AG04449 (cell line): ENCODE measurements around the gene GJB5.

ENCODE experiments used
- CTCF ChIA-PET: fragments of 350-600 bp; formaldehyde crosslinking; extraction: SDS; loops from one replicate; lab custom pipeline; 2021; ENCODE audit warnings: antibody characterized with exemption; lab: Yijun Ruan, JAX
- POLR2A ChIA-PET: fragments of 400-600, 350-600 bp; formaldehyde crosslinking; extraction: SDS; loops from one replicate; lab custom pipeline; 2020; ENCODE audit warnings: antibody characterized with exemption, inconsistent platforms; lab: Yijun Ruan, JAX
- DNase-seq: peaks from one replicate; pipeline ENCODE4 v3.0.0-alpha.2; 2010; ENCODE audit warnings: low read depth, low spot score
- H3K4me3 ChIP-seq: 2 replicates; pipeline ENCODE4 v1.5.1; 2011; ENCODE audit warnings: low read depth, mild to moderate bottlenecking, control low read depth, low read length
- TF ChIP-seq, protein P1 (sequence below): IDR thresholded peaks from one replicate; pipeline ENCODE4 v1.5.1; 2011; ENCODE audit warnings: mild to moderate bottlenecking, moderate library complexity, low read length, control low read depth, inconsistent platforms; ENCODE audit not compliant: insufficient read depth; ENCODE audit errors: missing control alignments

Gene GJB5

DNA sequence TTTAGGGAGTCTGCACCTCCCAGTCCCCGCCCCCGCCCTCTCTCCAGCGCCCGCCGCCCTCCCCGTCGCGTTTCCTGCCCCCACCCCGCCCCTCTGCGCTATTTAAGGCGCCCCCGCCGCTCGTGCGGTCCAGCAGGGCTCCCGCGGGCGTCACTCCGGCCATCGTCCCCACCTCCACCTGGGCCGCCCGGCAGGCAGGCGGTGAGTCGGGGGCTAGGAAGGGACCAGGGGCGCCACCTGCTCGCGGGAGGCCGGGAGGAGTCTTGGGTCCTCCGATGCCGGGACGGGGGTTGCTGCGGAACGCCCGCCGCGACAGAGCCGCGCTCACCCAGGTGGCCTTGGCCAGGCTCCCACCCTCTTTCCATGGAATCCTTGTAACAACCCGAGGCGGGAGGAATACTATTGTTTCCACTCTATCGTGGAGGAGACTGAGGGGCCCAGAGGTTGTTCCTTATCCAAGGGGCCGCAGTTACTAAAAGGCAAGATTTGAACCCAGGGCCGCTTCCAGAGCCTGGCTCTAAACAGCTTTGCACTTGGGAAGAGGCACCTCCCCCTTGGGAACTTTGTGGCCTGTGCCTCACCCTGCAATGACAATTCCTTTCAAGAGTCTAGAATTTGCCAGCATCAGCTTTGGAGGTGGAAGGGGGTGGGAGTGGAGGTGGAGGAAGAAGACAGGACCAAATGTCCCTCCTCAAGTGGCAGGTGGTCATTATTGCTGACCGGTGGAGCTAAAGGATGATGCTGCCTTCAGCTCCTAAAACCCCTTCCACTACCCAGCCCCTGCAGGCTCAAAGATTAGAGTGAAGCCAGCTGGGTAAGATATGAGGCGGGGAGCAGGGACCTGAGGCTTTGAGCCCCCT lies 38.3 kb downstream of the GJB5 start, which contains the start of gene GJA4:
TSS of gene GJA4 (plus strand) at position 132 of the 860 bp plus-strand sequence. CDS start 1,215 bp downstream, outside the sequence.
- ChIA-PET POLR2A (no interaction called here), CTCF (no interaction called here)
- DNase-seq = no peak
- TF ChIP-seq, protein P1, sequence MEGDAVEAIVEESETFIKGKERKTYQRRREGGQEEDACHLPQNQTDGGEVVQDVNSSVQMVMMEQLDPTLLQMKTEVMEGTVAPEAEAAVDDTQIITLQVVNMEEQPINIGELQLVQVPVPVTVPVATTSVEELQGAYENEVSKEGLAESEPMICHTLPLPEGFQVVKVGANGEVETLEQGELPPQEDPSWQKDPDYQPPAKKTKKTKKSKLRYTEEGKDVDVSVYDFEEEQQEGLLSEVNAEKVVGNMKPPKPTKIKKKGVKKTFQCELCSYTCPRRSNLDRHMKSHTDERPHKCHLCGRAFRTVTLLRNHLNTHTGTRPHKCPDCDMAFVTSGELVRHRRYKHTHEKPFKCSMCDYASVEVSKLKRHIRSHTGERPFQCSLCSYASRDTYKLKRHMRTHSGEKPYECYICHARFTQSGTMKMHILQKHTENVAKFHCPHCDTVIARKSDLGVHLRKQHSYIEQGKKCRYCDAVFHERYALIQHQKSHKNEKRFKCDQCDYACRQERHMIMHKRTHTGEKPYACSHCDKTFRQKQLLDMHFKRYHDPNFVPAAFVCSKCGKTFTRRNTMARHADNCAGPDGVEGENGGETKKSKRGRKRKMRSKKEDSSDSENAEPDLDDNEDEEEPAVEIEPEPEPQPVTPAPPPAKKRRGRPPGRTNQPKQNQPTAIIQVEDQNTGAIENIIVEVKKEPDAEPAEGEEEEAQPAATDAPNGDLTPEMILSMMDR = no peak
- H3K4me3 ChIP-seq = no peak within 1 kb of the TSS

DNA sequence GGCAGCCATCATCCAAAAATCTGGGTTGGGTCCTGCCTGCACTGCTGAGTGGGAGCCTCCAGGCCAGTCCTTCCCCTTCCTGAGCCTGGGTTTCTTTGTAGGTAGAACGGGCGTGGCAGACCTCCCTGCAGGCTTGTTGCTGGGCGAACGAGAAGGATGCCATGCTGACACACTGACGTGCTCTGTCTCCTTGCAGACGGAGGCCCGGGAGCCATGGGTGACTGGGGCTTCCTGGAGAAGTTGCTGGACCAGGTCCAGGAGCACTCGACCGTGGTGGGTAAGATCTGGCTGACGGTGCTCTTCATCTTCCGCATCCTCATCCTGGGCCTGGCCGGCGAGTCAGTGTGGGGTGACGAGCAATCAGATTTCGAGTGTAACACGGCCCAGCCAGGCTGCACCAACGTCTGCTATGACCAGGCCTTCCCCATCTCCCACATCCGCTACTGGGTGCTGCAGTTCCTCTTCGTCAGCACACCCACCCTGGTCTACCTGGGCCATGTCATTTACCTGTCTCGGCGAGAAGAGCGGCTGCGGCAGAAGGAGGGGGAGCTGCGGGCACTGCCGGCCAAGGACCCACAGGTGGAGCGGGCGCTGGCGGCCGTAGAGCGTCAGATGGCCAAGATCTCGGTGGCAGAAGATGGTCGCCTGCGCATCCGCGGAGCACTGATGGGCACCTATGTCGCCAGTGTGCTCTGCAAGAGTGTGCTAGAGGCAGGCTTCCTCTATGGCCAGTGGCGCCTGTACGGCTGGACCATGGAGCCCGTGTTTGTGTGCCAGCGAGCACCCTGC lies 39.3 kb downstream of the GJB5 start:
- no peak for DNase-seq
- TF ChIP-seq, protein P1 = no peak
- ChIA-PET POLR2A (no interaction called here), CTCF (no interaction called here)
- H3K4me3 ChIP-seq = no peak overlapping the region

DNA sequence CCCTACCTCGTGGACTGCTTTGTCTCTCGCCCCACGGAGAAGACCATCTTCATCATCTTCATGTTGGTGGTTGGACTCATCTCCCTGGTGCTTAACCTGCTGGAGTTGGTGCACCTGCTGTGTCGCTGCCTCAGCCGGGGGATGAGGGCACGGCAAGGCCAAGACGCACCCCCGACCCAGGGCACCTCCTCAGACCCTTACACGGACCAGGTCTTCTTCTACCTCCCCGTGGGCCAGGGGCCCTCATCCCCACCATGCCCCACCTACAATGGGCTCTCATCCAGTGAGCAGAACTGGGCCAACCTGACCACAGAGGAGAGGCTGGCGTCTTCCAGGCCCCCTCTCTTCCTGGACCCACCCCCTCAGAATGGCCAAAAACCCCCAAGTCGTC lies 39.9 kb downstream of the GJB5 start:
- POLR2A ChIA-PET = no interaction called here
- DNase-seq = no peak
- H3K4me3 ChIP-seq = no peak overlapping the region
- CTCF ChIA-PET = interaction anchor here (1.0 kb wide), 1 partner anchor 72 kb away, joined by 3 read pairs; no protein-coding TSS in a partner anchor
- TF ChIP-seq, protein P1 = no peak

DNA sequence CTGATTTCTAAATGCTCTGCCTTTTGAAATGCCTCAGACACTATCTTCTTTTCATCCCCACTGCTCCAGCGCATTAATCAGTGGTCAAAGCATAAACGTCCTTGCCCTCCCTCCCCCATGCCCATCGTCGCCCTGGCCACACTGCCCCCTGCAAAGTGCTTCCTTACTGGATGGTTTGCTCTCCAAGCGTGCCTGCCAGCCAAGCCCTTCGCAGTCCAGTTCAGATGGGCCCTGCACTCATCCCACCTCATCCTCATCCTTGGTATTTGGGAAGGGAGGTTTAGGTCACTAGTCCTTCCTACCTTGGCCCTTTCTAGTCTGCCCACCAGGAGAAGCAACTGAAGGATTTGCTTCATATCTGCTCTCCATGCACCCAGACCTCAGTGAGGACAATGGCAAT lies 41.1 kb downstream of the GJB5 start:
- TF ChIP-seq, protein P1 = no peak
- ChIA-PET CTCF (interaction anchor here (1.0 to 1.6 kb wide), 2 partner anchors 9 to 71 kb away, joined by 3 to 7 read pairs; no protein-coding TSS in a partner anchor), POLR2A (no interaction called here)
- no peak overlapping the region for H3K4me3 ChIP-seq
- no peak for DNase-seq

DNA sequence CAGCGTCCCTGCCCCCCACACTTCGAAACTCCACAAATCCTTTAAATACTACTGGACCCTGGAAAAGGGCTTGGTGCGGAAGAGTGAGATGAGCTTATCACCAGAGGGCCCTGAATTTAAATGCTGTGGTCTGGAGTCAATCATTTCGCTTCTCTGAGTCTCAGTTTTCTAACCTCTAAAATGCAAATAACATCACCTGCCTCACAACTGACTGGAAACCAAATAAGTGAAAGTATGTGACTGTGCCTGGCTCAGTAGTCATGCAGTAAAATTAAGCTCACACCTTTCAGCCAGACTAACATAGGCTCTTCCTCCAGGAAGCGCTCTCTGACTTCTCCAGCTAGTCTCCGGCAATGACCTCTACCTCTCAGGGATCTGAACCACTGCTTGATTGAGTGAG lies 42.1 kb downstream of the GJB5 start:
- ChIA-PET CTCF (interaction anchor here (1.2 to 1.6 kb wide), 2 partner anchors 10 to 70 kb away, joined by 3 to 7 read pairs; no protein-coding TSS in a partner anchor), POLR2A (no interaction called here)
- DNase-seq = no peak
- TF ChIP-seq, protein P1 = no peak
- H3K4me3 ChIP-seq = no peak overlapping the region

DNA sequence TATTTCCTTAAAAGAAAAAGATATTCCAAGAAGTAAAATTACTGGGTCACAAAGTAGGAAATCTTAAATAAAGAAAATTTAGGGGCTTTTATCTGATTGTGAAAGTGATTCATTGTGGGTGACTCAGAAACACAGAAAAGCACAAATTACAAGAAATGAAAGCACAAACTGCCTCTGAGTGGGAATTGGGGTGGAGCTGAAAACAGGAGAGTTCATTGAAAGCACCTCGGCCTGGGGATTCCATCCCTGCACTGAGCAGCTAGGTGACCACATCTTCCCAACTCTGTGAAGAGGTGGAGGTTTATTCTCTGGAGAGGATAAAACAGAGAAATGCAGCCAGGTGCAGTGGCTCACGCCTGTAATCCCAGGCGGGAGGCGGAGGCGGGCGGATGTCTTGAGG lies 45.4 kb downstream of the GJB5 start:
- CTCF ChIA-PET = no interaction called here
- TF ChIP-seq, protein P1 = no peak
- POLR2A ChIA-PET = no interaction called here
- DNase-seq = no peak
- H3K4me3 ChIP-seq = no peak overlapping the region
